ENCODE data around the gene CNIH1.

Gene CNIH1

GRCh38 chr14:54478636-54479215 is 37.6 kb upstream of the CNIH1 start:
- no peaks in the 10 kb centered on the region for H4K20me1 ChIP-seq (ENCODE audit: control insufficient read depth, insufficient read depth, low read depth, low read length)
- TF ChIP-seq EZH2phosphoT487 (IDR thresholded peaks at IDR 0.05; ENCODE audit: borderline replicate concordance, low read length) (no peak), CTCF (IDR thresholded peaks at IDR 0.05; ENCODE audit: low read depth, low read length, poor library complexity, severe bottlenecking) (no peak)
- peaks cover 83% of the 10 kb centered on the region for H3K36me3 ChIP-seq (ENCODE audit: control insufficient read depth, low read length)
- H3K4me1 ChIP-seq (ENCODE audit: control insufficient read depth, low read length), result peaks cover 43% of the 10 kb centered on the region
- H3K27ac ChIP-seq (ENCODE audit: low read depth, low read length), result no peak overlapping the region
- H3K4me3 ChIP-seq (ENCODE audit: low read length), result no peak overlapping the region
- no peaks in the 10 kb centered on the region for H3K27me3 ChIP-seq (ENCODE audit: control insufficient read depth, low read length)
- H3F3A ChIP-seq (ENCODE audit: control insufficient read depth, insufficient read depth), result peaks cover 15% of the 10 kb centered on the region
- H3K4me2 ChIP-seq (ENCODE audit: low read length), result no peak overlapping the region
- no peaks in the 10 kb centered on the region for H3K9me3 ChIP-seq (ENCODE audit: control insufficient read depth, insufficient read depth, low read length)
- no peaks in the 10 kb centered on the region for H3K9me2 ChIP-seq (replicated peaks; ENCODE audit: control insufficient read depth, low read length)
- peaks cover 31% of the 10 kb centered on the region for H3K79me2 ChIP-seq (ENCODE audit: control insufficient read depth, low read length)

GRCh38 chr14:54475911-54476310 is 34.7 kb upstream of the CNIH1 start:
- Histone ChIP-seq H3K4me2 (ENCODE audit: low read length) (no peak overlapping the region), H3K27ac (ENCODE audit: low read depth, low read length) (no peak overlapping the region), H3K9me2 (replicated peaks; ENCODE audit: control insufficient read depth, low read length) (no peaks in the 10 kb centered on the region), H4K20me1 (ENCODE audit: control insufficient read depth, insufficient read depth, low read depth, low read length) (no peaks in the 10 kb centered on the region), H3K4me3 (ENCODE audit: low read length) (no peak overlapping the region), H3K4me1 (ENCODE audit: control insufficient read depth, low read length) (peaks cover 15% of the 10 kb centered on the region), H3F3A (ENCODE audit: control insufficient read depth, insufficient read depth) (peaks cover 6% of the 10 kb centered on the region; the same call in 1 of the 2 replicates), H3K79me2 (ENCODE audit: control insufficient read depth, low read length) (0 out of 2 replicates have a peak, but pooled peaks cover 4% of the 10 kb centered on the region), H3K27me3 (ENCODE audit: control insufficient read depth, low read length) (no peaks in the 10 kb centered on the region), H3K9me3 (ENCODE audit: control insufficient read depth, insufficient read depth, low read length) (no peaks in the 10 kb centered on the region), H3K36me3 (ENCODE audit: control insufficient read depth, low read length) (peaks cover 60% of the 10 kb centered on the region)
- TF ChIP-seq EZH2phosphoT487 (IDR thresholded peaks at IDR 0.05; ENCODE audit: borderline replicate concordance, low read length) (no peak), CTCF (IDR thresholded peaks at IDR 0.05; ENCODE audit: low read depth, low read length, poor library complexity, severe bottlenecking) (no peak)

- TF ChIP-seq CTCF (IDR thresholded peaks at IDR 0.05; ENCODE audit: low read depth, low read length, poor library complexity, severe bottlenecking), result no peak
- TF ChIP-seq EZH2phosphoT487 (IDR thresholded peaks at IDR 0.05; ENCODE audit: borderline replicate concordance, low read length), result no peak
- Histone ChIP-seq H3K9me2 (replicated peaks; ENCODE audit: control insufficient read depth, low read length) (no peaks in the 10 kb centered on the region), H4K20me1 (ENCODE audit: control insufficient read depth, insufficient read depth, low read depth, low read length) (no peaks in the 10 kb centered on the region), H3K27ac (ENCODE audit: low read depth, low read length) (no peak overlapping the region), H3K36me3 (ENCODE audit: control insufficient read depth, low read length) (peaks cover 55% of the 10 kb centered on the region), H3K9me3 (ENCODE audit: control insufficient read depth, insufficient read depth, low read length) (no peaks in the 10 kb centered on the region), H3K27me3 (ENCODE audit: control insufficient read depth, low read length) (no peaks in the 10 kb centered on the region), H3F3A (ENCODE audit: control insufficient read depth, insufficient read depth) (peaks cover 4% of the 10 kb centered on the region; the same call in 1 of the 2 replicates), H3K4me2 (ENCODE audit: low read length) (no peak overlapping the region), H3K4me3 (ENCODE audit: low read length) (no peak overlapping the region), H3K4me1 (ENCODE audit: control insufficient read depth, low read length) (peaks cover 9% of the 10 kb centered on the region; the same call in 1 of the 2 replicates), H3K79me2 (ENCODE audit: control insufficient read depth, low read length) (no peaks in the 10 kb centered on the region)
Measured at GRCh38 chr14:54475187-54475899, 34.2 kb upstream of the CNIH1 start.

Measured in DOHH2 (cell line).